Neutrophil (primary cell): ENCODE measurements around the gene EID1.

ENCODE experiments used
- H3K27ac ChIP-seq: fragments of 200-600 bp; sonication (generic); 2 replicates; pipeline ENCODE4 v1.5.1; 2016; ENCODE audit warnings: mild to moderate bottlenecking, moderate library complexity
- H3K27me3 ChIP-seq: fragments of 200-600 bp; sonication (generic); 2 replicates; pipeline ENCODE4 v1.6.0; 2016; ENCODE audit warnings: mild to moderate bottlenecking
- H3K36me3 ChIP-seq: fragments of 200-600 bp; sonication (generic); 2 replicates; pipeline ENCODE4 v1.5.1; 2017
- H3K4me1 ChIP-seq, 2 experiments: fragments of 200-600 bp in 1 of 2; sonication (generic) in 1 of 2; 1 replicate in 1 of 2; 2 replicates in 1 of 2; pipeline versions ENCODE4 v1.5.1 to v1.6.1; 2013 to 2016; ENCODE audit warnings: low read depth in 1 of 2, low read length in 1 of 2, mild to moderate bottlenecking in 1 of 2, moderate library complexity in 1 of 2; ENCODE audit not compliant: control insufficient read depth in 1 of 2, insufficient read depth in 1 of 2
- H3K4me3 ChIP-seq, 2 experiments: fragments of 200-600 bp in 1 of 2; sonication (generic) in 1 of 2; 1 replicate in 1 of 2; 2 replicates in 1 of 2; pipeline ENCODE4 v1.5.1; 2013 to 2016; ENCODE audit warnings: low read depth in 1 of 2, low read length in 1 of 2, mild to moderate bottlenecking in 1 of 2, moderate library complexity in 1 of 2
- H3K9me3 ChIP-seq: fragments of 200-600 bp; sonication (generic); 2 replicates; pipeline ENCODE4 v1.5.1; 2016
- TF ChIP-seq, protein P1 (sequence below): fragments of 200-600 bp; sonication (generic); IDR thresholded peaks from 2 replicates; pipeline ENCODE4 v1.5.1; 2016; ENCODE audit warnings: antibody characterized with exemption

The EID1 gene

DNA sequence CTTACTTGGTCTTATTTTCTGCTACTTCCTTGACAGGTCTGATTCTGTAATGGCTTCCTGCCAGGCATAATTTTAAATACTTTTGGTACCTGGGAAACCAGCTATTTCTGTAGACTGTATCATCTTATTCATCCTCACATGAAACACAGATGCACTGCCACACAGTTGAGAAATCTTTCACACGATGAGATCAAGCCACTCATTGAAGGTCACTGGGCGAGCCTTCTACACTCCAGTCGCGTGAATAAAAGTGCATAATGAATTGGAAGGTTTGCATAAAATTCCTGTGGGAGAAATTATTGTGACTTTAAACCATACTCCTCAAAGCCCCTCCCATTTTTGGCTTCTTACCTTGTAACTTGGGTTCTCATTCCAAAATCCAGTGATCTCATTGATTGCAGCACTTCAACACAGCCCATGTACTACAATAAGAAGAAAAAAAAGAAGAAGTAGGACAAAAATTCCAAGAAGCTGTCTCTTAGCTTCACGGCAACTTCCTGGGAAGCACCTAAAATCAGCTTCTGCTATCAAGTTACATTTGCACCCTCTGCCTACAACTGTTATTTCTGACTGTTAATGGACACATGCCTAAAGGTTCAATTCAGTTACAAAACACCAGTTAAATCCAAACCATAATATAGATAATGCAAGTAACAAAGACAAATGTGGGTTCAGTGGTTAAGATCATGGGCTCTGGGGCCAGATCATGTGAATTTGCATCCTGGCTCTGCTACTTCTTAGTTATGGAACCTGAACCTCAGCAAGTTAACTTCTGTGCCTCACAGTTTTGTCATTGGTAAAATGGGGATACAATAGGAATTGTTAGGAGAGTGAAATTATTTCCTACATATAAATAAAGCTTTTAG, 46.8 kb downstream of the EID1 start:
- H3K4me1 ChIP-seq: no peaks in the 10 kb centered on the region
- H3K36me3 ChIP-seq: no peaks in the 10 kb centered on the region
- TF ChIP-seq, protein P1, sequence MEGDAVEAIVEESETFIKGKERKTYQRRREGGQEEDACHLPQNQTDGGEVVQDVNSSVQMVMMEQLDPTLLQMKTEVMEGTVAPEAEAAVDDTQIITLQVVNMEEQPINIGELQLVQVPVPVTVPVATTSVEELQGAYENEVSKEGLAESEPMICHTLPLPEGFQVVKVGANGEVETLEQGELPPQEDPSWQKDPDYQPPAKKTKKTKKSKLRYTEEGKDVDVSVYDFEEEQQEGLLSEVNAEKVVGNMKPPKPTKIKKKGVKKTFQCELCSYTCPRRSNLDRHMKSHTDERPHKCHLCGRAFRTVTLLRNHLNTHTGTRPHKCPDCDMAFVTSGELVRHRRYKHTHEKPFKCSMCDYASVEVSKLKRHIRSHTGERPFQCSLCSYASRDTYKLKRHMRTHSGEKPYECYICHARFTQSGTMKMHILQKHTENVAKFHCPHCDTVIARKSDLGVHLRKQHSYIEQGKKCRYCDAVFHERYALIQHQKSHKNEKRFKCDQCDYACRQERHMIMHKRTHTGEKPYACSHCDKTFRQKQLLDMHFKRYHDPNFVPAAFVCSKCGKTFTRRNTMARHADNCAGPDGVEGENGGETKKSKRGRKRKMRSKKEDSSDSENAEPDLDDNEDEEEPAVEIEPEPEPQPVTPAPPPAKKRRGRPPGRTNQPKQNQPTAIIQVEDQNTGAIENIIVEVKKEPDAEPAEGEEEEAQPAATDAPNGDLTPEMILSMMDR: no peak
- no peak overlapping the region for H3K27ac ChIP-seq
- H3K27me3 ChIP-seq: peaks cover 8% of the 10 kb centered on the region
- no peaks in the 10 kb centered on the region for H3K9me3 ChIP-seq
- H3K4me3 ChIP-seq: no peak overlapping the region

DNA sequence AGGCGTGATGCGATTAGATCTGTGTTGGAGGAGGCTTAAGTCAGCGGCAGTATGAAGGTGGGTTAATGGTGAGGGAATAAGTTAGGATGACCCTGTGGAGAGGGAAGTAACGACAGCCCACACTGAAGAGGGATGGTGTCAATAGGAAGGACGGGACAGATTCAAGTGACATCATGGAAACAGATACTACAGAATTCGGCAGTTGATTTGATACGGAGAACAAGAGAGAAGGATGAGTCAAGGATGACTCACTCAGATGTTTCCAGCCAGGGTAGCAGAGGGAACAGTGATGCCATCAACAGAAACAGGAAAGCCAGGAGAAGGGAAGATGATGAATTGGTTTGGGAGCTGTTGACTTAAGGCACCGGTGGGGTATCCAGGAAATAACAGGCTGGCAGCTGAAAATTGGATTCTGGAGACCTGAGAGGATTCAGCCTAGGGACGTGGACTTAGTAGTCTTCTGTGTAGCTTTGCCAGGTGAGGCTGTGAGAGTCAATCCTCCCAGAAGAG, 47.8 kb downstream of the EID1 start:
- no peaks in the 10 kb centered on the region for H3K4me1 ChIP-seq
- no peak overlapping the region for H3K27ac ChIP-seq
- no peaks in the 10 kb centered on the region for H3K9me3 ChIP-seq
- no peaks in the 10 kb centered on the region for H3K36me3 ChIP-seq
- TF ChIP-seq, protein P1: no peak
- H3K4me3 ChIP-seq: no peak overlapping the region
- H3K27me3 ChIP-seq: peaks cover 8% of the 10 kb centered on the region

DNA sequence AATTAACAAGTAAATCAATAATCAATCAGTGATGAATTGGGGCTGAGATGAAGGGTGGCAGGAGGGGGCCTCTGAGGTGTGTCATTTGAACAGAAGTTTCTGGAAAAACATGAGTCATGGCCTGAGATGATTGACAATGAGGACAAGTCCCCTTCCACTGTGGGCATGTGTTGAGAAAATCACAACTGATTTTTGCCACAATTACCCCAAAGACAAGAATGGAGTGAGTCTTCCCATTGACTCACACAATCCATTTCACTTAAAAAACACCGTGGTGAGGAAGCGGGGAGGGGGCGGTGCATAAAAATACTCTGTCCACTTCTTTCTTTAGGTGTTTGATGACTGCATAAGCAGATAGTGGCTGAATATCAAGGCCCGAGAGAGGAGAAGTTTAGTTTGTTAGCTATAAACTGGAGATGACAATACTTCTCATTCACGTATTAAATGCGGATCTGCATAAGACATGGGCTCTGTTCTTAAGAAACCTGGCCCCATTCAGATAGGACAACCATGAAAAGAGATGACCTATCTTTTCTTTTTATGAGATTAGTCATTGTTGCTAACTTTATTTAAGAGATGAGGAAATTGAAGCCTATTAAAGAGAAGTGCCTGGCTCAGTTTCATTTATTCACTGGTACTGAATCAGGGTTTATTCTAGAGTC, 51.1 kb downstream of the EID1 start:
- H3K4me3 ChIP-seq: no peak overlapping the region
- TF ChIP-seq, protein P1: no peak
- no peaks in the 10 kb centered on the region for H3K9me3 ChIP-seq
- H3K27me3 ChIP-seq: peaks cover 8% of the 10 kb centered on the region
- H3K4me1 ChIP-seq: no peaks in the 10 kb centered on the region
- H3K27ac ChIP-seq: no peak overlapping the region
- H3K36me3 ChIP-seq: no peaks in the 10 kb centered on the region

DNA sequence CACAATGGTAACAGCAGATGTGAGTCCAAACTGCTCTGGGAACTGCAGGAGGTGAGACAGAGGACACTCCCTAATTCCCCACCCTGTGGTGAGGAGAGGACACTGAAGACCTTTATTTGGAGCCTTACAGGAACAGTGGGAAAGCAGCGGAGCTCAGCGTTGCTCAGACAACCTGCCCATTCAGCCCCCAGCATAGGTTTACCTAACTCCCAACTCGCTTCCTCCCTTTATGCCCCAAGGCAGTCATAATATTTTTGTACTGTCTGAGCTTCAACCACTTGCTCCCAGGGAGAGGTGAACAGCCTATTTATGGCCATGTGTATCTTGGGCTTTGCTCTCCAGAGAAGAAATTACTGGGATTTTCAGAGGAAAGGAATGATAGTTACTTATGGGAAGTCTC, 51.7 kb downstream of the EID1 start:
- H3K4me1 ChIP-seq: no peaks in the 10 kb centered on the region
- H3K27me3 ChIP-seq: peaks cover 8% of the 10 kb centered on the region
- TF ChIP-seq, protein P1: no peak
- no peaks in the 10 kb centered on the region for H3K36me3 ChIP-seq
- H3K9me3 ChIP-seq: no peaks in the 10 kb centered on the region
- H3K27ac ChIP-seq: no peak overlapping the region
- H3K4me3 ChIP-seq: no peak overlapping the region
